Ishikawa (cell line): ENCODE results near the gene AUP1.

Experiments used
- CEBPB ChIP-seq: IDR thresholded peaks from 2 replicates; pipeline ENCODE4 v1.6.1; 2012
- CREB1 ChIP-seq: IDR thresholded peaks from 2 replicates; pipeline ENCODE4 v1.6.1; 2012; ENCODE audit warnings: low read depth
- EGR1 ChIP-seq: IDR thresholded peaks from 2 replicates; pipeline ENCODE4 v1.6.1; 2012
- EP300 ChIP-seq: IDR thresholded peaks from 2 replicates; pipeline ENCODE4 v1.6.1; 2012; ENCODE audit warnings: borderline replicate concordance
- FOXM1 ChIP-seq: IDR thresholded peaks from 2 replicates; pipeline ENCODE4 v1.6.1; 2012; ENCODE audit warnings: low read depth, borderline replicate concordance
- NFIC ChIP-seq: IDR thresholded peaks from 2 replicates; pipeline ENCODE4 v1.6.1; 2012
- RAD21 ChIP-seq: IDR thresholded peaks from 2 replicates; pipeline ENCODE4 v1.6.1; 2012; ENCODE audit warnings: low read depth
- REST ChIP-seq: IDR thresholded peaks from 2 replicates; pipeline ENCODE4 v1.6.1; 2012; ENCODE audit warnings: low read depth, mild to moderate bottlenecking
- TAF1 ChIP-seq: IDR thresholded peaks from 2 replicates; pipeline ENCODE4 v1.6.1; 2012; ENCODE audit warnings: low read depth, mild to moderate bottlenecking
- TCF12 ChIP-seq: IDR thresholded peaks from 2 replicates; pipeline ENCODE4 v1.6.1; 2012; ENCODE audit warnings: low read depth
- TEAD4 ChIP-seq: IDR thresholded peaks from 2 replicates; pipeline ENCODE4 v1.6.1; 2012
- YY1 ChIP-seq: IDR thresholded peaks from 2 replicates; pipeline ENCODE4 v1.6.1; 2012; ENCODE audit warnings: low read depth
- ZBTB7A ChIP-seq: IDR thresholded peaks from 2 replicates; pipeline ENCODE4 v1.6.1; 2012; ENCODE audit warnings: low read depth
- TF ChIP-seq, protein P1 (sequence below): IDR thresholded peaks from 2 replicates; pipeline ENCODE4 v1.6.1; 2012
- TF ChIP-seq, protein P2 (sequence below): IDR thresholded peaks from 2 replicates; pipeline ENCODE4 v1.6.1; 2012

AUP1 gene

DNA sequence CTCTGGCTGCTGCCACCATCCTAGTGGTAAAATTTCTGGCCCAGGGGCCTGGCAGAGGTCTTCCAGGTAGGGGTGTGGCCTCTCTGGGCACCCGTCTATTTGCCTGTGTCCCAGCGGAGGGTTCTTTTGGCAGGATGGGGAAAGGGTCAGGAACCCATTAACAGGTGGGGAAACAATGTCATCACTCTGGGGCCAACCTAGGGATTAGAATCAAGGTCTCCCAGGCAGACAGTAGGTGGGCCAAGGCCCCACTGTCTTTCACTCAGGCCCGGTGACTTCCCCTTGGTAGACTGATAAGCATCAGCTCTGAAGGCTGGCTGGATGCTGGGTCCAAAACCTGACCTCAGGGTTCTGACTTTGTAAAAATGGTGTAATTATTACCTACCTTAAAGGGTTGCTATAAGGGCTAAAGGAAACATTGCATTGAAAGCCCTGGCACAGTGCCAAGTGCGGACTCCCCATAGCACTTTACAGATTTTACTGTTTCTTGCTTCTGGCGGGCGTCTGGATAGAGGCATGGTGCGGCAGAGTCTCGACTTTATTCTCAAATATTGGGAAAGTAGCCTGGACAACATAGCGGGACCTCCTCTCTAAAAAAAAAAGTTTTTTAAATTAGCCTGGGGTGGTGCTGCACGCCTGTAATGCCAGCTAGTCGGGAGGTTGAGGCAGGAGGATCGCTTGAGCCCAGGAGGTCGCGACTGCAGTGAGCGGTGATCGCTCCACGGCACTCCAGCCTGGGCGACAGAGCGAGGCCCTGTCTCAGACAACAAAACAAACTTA lies 32.3 kb downstream of the AUP1 start:
- no peak for TF ChIP-seq CEBPB
- TF ChIP-seq NFIC, result peak; percentile 84

- TF ChIP-seq TAF1, result no peak
- TF ChIP-seq NFIC, result no peak
- no peak for TF ChIP-seq ZBTB7A
- TF ChIP-seq, protein P1, sequence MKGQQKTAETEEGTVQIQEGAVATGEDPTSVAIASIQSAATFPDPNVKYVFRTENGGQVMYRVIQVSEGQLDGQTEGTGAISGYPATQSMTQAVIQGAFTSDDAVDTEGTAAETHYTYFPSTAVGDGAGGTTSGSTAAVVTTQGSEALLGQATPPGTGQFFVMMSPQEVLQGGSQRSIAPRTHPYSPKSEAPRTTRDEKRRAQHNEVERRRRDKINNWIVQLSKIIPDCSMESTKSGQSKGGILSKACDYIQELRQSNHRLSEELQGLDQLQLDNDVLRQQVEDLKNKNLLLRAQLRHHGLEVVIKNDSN, result no peak
- TF ChIP-seq EGR1, result no peak
- TF ChIP-seq TEAD4, result no peak
- TF ChIP-seq REST, result no peak
- TF ChIP-seq, protein P2, sequence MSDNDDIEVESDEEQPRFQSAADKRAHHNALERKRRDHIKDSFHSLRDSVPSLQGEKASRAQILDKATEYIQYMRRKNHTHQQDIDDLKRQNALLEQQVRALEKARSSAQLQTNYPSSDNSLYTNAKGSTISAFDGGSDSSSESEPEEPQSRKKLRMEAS, result no peak
- TF ChIP-seq CEBPB, result no peak
- TF ChIP-seq CREB1, result no peak
- TF ChIP-seq RAD21, result no peak
- no peak for TF ChIP-seq EP300
- TF ChIP-seq YY1, result no peak
- TF ChIP-seq TCF12, result no peak
- TF ChIP-seq FOXM1, result no peak
These were observed 34.1 kb downstream of the AUP1 start for GRCh38 chr2:74495440-74495839.

- TF ChIP-seq FOXM1 (no peak), CEBPB (no peak), YY1 (no peak), NFIC (no peak), TEAD4 (no peak), TCF12 (no peak), EGR1 (no peak), TAF1 (no peak), EP300 (no peak), RAD21 (no peak), ZBTB7A (no peak), CREB1 (no peak), REST (no peak)
- TF ChIP-seq, protein P1, result no peak
- TF ChIP-seq, protein P2, result no peak
These were observed 36.0 kb downstream of the AUP1 start for GRCh38 chr2:74493546-74493945.

- TF ChIP-seq EGR1, result no peak
- TF ChIP-seq YY1, result no peak
- no peak for TF ChIP-seq CREB1
- no peak for TF ChIP-seq RAD21
- no peak for TF ChIP-seq NFIC
- no peak for TF ChIP-seq ZBTB7A
- no peak for TF ChIP-seq TAF1
These were observed 37.6 kb downstream of the AUP1 start for GRCh38 chr2:74491648-74492544.

DNA sequence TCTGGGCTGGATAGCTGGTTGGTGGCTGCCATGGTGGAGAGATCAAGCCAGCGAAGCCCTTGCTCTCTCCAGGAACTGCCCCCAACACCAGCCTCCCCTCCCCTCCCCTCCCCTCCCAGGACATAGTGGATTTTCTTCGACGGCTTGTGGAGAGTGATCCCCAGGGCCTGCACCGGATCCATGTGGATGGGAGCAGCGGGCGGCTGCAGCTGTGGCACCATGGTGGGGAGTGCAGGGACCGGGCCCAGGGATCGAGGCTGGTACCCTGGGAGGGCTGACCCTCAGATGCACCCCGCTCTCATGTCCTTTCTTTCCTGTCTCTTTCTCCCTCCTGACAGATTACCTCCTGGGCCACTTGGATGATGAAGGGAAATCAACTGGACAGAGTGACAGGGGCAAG lies 39.6 kb downstream of the AUP1 start:
- no peak for TF ChIP-seq CEBPB
